Omental fat pad (tissue), 4 donors: ENCODE results near the gene TTLL10. TPM values are rescaled to one million over a fixed set of nuclear protein-coding genes. Genes with fewer than 3 reads are reported as not detected.
"Not testable (repeated sequence)": the region's sequence is repeated elsewhere in the genome, so short reads cannot be mapped to it uniquely, and the experiment has no call there.

Experiments
- ATAC-seq: fragments of 150-250 bp; one replicate; pipeline ENCODE4 v1.9.1; 2016; ENCODE audit warnings: mild to moderate bottlenecking, moderate library complexity; ENCODE audit not compliant: low FRiP score
- DNase-seq: peaks from one replicate; pipeline ENCODE4 v3.0.0-alpha.2; 2019; ENCODE audit warnings: low spot score
- total RNA-seq, 4 donors: library from RNA; depleted of rRNA; stranded (reverse); fragments of >200 nt; gene quantifications; one replicate each; pipeline ENCODE4 v1.1.0, GENCODE V29; 2016
- TF ChIP-seq, protein P1 (sequence below), 3 donors: fragments of 450-650 bp; IDR thresholded peaks; one replicate each; pipeline ENCODE4 v1.5.1; 2016 to 2017; ENCODE audit warnings: antibody characterized with exemption in 3 of 3, mild to moderate bottlenecking in 3 of 3, moderate library complexity in 2 of 3

TTLL10 gene
- total RNA-seq, 4 donors from 2014 or later = 0.48 to 1.0 (median 0.95) TPM; not detected in 1

DNA sequence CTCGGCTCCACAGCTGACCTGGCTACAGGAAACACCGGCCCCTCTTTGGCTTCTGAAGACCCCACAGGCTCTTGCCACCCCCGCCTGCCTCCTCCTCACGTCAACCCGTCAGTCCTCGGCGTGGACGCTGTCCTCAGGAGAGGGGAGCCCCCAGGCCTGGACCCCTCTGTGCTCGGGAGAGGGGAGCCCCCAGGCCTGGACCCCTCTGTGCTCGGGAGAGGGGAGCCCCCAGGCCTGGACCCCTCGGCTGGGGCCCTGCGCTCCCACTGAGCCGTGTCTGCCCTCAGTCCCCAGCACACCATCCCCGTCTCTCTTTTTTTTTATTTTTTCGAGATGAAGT is 31.8 kb upstream of the TTLL10 start:
- ATAC-seq (no peak), DNase-seq (no peak)
- TF ChIP-seq, protein P1, sequence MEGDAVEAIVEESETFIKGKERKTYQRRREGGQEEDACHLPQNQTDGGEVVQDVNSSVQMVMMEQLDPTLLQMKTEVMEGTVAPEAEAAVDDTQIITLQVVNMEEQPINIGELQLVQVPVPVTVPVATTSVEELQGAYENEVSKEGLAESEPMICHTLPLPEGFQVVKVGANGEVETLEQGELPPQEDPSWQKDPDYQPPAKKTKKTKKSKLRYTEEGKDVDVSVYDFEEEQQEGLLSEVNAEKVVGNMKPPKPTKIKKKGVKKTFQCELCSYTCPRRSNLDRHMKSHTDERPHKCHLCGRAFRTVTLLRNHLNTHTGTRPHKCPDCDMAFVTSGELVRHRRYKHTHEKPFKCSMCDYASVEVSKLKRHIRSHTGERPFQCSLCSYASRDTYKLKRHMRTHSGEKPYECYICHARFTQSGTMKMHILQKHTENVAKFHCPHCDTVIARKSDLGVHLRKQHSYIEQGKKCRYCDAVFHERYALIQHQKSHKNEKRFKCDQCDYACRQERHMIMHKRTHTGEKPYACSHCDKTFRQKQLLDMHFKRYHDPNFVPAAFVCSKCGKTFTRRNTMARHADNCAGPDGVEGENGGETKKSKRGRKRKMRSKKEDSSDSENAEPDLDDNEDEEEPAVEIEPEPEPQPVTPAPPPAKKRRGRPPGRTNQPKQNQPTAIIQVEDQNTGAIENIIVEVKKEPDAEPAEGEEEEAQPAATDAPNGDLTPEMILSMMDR (IDR thresholded peaks at IDR 0.05) = no peak

DNA sequence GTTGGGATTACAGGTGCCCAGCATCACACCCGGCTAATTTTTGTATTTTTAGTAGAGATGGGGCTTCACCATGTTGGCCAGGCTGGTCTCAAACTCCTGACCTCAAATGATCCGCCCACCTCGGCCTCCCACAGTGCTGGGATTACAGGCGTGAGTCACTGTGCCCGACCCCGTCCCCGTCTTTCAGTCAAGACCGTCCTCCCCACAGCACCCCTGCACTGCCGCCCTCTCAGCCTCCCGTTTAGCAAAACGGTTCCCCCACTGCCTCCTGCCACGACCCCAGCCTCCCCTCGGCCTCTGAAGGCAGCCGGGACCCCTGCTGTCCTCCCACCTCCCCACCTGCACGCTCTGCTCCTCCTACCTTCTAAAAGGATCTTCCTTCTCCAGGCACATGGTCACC is 31.3 kb upstream of the TTLL10 start:
- ATAC-seq = not testable (repeated sequence)

GRCh38 chr1:1142844-1143243 is 30.8 kb upstream of the TTLL10 start:
- DNase-seq (no peak), ATAC-seq (no peak)
- TF ChIP-seq, protein P1 (IDR thresholded peaks at IDR 0.05) = no peak

More for the DNA sequence above, 31.3 kb upstream of the TTLL10 start:
- DNase-seq = not testable (repeated sequence)

DNA sequence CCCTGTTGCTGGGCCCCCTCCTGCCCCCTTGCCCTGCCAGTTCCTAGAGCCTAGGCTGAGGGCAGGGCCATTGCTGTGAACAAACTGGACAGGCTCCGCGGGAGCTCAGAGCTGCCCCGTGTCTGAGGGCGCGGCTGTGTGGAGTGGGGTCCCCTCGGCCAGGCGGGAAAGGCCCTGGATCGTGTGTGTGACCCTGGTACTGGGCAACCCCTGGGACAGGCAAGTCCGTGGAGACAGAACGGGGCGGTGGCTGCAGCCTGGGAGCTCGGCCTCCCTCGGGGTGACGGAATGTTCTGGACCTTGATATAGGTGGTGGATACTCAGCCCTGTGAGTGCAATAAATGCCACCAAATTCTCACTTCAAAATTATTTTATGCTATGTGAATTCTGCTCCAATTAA is 30.0 kb upstream of the TTLL10 start:
- DNase-seq (no peak), ATAC-seq (no peak)
- TF ChIP-seq, protein P1 (IDR thresholded peaks at IDR 0.05) = no peak

- DNase-seq (no peak), ATAC-seq (no peak)
- TF ChIP-seq, protein P1 (IDR thresholded peaks at IDR 0.05) = no peak
Measured at GRCh38 chr1:1144122-1144842, 29.4 kb upstream of the TTLL10 start.

DNA sequence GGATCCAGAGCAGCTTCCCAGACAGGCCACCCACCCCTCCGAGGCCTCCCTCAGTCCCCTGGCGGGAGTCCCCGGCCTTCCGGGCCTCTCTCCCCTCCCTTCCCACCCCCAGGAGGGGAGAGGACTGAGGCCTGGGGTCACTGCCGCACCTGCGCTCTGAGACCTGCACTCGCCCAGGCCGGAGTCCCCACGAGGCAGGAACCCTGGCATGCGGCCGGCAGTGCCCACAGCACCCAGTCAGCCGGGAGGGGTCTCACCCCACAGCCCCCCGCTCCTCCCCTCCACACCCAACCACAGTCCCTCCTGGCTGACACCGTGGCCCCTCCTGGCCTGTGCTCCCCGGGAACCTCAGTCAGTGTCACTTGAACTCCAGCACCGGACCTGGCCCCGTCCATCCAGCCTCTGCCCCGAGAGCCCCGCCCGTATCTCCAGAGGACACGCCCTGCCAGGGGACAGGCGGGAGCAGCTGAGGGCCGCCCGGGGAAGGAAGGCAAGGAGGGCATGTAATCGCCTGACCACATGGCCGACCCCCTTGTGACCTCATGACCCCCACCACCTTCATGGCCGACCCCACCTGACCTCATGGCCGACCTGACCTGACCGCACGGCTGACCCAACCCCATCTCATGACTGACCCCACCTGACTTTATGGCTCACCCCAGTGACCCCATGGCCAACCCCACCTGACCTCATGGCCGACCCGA is 28.7 kb upstream of the TTLL10 start:
- TF ChIP-seq, protein P1 (IDR thresholded peaks at IDR 0.05) = no peak
- no peak for ATAC-seq
- DNase-seq = no peak

- ATAC-seq (no peak), DNase-seq (no peak)
- TF ChIP-seq, protein P1 (IDR thresholded peaks at IDR 0.05) = no peak
Measured at GRCh38 chr1:1145547-1145914, 28.1 kb upstream of the TTLL10 start.
